Stimulated activated memory B cell treated with anti-CD40 and anti-IgM and Interleukin-4, amounts not matched to agents 10 μg/mL and 1 μg/mL and 100 μg/mL, for 72 hours (primary cell): ENCODE results near the gene CPSF4L.
"Not testable (repeated sequence)": the region's sequence is repeated elsewhere in the genome, so short reads cannot be mapped to it uniquely, and the experiment has no call there.

ENCODE experiments used
- ATAC-seq: fragments of 150-1000 bp; cut with Tn5 transposase; 2 replicates; pipeline ENCODE4 v1.10.0; 2021
- H3K27ac Mint-ChIP-seq: one replicate; pipeline ENCODE4 v1.8.0; 2022; ENCODE audit warnings: mild to moderate bottlenecking, mixed read lengths
- H3K27me3 Mint-ChIP-seq: one replicate; pipeline ENCODE4 v1.8.0; 2022; ENCODE audit warnings: mixed read lengths
- H3K36me3 Mint-ChIP-seq: one replicate; pipeline ENCODE4 v1.8.0; 2022; ENCODE audit warnings: mixed read lengths
- H3K4me1 Mint-ChIP-seq: one replicate; pipeline ENCODE4 v1.8.0; 2022; ENCODE audit warnings: mixed read lengths
- H3K4me3 Mint-ChIP-seq: one replicate; pipeline ENCODE4 v1.8.0; 2022; ENCODE audit warnings: mild to moderate bottlenecking, moderate library complexity, mixed read lengths
- H3K9me3 Mint-ChIP-seq: one replicate; pipeline ENCODE4 v1.8.0; 2022; ENCODE audit warnings: mixed read lengths

The CPSF4L gene

GRCh38 chr17:73265646-73266640, 4.3 kb upstream of the CPSF4L start:
- Mint-ChIP-seq H3K27ac (no peak overlapping the region), H3K4me3 (no peak overlapping the region), H3K36me3 (no peaks in the 10 kb centered on the region), H3K27me3 (peaks cover 27% of the 10 kb centered on the region), H3K4me1 (peaks cover 4% of the 10 kb centered on the region), H3K9me3 (no peaks in the 10 kb centered on the region)
- no peak for ATAC-seq

DNA sequence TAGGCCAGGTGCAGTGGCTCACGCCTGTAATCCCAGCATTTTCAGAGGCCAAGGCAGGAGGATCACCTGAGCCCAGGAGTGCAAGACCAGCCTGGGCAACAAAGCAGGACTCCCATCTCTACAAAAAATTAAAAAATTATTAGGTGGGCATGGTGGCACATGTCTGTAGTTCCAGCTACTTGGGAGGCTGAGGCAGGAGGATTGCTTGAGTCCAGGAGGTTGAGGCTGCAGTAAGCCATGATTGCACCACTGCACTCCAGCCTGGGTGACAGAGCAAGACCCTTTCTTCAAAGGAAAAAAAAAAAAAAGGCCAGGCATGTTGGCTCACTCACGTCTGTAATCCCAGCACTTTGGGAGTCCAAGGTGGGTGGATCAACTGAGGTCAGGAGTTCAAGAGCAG, 2.8 kb upstream of the CPSF4L start:
- not testable (repeated sequence) for H3K4me1 Mint-ChIP-seq, H3K9me3 Mint-ChIP-seq, H3K27ac Mint-ChIP-seq, ATAC-seq, H3K4me3 Mint-ChIP-seq, H3K36me3 Mint-ChIP-seq
- peaks cover 30% of the 10 kb centered on the region for H3K27me3 Mint-ChIP-seq

DNA sequence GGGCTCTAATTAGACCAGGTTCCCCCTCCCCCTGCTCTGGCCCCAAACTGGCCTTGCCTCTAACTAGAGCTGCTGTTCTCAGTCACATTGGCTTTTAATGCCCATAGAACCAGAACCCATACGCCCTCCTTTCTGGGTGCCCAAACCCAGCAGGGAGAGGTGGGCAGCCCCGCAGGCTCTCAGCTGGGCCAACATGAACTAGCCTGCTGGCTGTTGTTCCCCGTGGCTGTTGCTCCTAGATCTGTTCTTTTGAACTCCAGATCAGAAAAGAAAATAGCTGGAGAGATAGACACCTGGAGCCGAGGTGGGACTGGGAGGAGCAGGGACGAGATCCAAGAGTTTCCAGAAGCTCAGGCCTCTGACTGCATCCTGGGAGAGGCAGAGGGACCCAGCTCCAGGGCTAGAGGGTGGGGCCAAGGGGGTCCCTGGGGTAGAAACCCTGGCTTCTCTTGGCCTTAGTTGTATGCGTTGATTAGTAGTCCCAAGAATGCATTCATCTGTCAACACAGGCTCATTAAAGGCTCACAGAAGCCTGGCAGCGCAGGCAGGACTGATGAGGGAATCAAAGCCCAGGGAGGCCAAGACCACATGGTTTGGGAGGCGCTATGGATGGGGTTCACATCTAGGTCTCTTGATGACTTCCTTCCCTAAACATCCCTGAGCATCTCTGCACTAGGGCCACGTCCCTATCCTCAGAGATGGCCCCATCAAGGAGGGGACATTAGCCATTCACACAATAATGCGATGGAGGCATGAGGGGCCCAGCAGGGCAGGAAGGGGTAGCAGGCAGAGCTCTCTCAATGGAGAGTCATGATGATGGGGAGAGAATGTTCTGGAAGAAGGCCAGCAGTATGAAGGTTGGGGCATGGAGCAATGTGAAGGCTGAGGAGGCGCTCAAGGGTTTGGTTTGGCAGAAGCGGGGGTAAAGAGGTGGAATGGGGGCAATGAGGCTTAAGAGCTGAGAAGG, 1.3 kb upstream of the CPSF4L start:
- Mint-ChIP-seq H3K4me1 (no peaks in the 10 kb centered on the region), H3K36me3 (no peaks in the 10 kb centered on the region), H3K27me3 (peaks cover 39% of the 10 kb centered on the region), H3K27ac (no peak overlapping the region), H3K4me3 (no peak overlapping the region), H3K9me3 (no peaks in the 10 kb centered on the region)
- no peak for ATAC-seq

DNA sequence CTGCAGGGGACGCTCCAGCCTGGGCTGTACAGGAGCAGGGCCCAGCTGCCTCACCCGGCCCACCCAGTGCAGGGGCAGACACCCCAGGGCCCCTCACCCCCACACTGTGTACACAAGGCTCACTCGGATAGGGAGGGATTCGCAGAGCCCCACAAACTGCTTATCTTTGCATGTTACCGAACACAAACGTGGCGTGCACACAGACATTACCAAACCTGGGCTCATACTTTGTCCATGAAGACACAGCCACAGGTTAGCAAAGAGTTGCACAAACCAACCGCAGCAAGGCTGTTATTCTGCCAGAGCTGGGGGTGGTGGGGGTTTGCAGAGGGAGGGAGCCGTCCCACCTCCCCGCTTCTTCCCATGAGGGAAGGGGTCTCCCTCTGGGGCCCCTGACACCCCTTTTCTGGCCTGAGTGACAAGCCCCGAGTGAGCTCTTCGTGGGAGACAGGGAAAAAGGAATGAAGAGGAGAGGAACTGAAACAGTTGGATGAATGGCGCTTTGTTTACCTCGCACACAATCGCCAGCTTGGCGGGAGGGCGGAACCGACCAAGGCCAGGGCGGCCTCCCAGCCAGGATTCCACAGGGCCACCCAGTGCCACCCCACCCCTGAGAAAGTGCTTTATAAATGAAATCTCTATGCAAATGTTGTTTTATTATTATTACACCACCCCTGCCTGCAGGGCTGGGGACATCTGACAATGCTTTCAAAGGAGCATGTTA, 434 bp upstream of the CPSF4L start:
- Mint-ChIP-seq H3K36me3 (no peaks in the 10 kb centered on the region), H3K27me3 (peaks cover 39% of the 10 kb centered on the region), H3K4me3 (no peak overlapping the region), H3K27ac (no peak overlapping the region), H3K9me3 (no peaks in the 10 kb centered on the region), H3K4me1 (no peaks in the 10 kb centered on the region)
- ATAC-seq: peak; percentile 42

DNA sequence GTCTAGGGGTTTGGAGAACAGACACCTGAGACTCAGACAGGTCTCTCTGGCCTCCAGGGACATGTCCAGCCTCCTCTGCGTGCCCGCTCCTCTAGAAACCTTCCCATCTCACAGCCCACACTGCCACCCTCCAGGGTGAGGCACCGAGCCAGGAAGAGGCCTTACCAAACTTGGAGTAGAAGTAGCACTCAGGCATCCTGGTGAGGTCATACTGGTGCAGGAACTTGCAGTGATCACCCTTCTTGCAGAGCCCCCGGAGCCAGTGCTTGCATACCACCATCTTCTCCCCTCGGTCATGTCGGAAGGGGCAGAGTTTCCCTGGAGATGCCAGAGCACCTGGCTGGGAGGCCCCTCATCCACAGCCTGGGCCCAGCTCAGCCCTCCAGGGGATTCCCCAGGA, 4.2 kb downstream of the CPSF4L start:
- Mint-ChIP-seq H3K4me3 (no peak overlapping the region), H3K4me1 (peaks cover 5% of the 10 kb centered on the region), H3K36me3 (no peaks in the 10 kb centered on the region), H3K9me3 (no peaks in the 10 kb centered on the region), H3K27me3 (peaks cover 27% of the 10 kb centered on the region), H3K27ac (no peak overlapping the region)
- ATAC-seq: no peak

GRCh38 chr17:73256220-73256619, 5.5 kb downstream of the CPSF4L start:
- H3K9me3 Mint-ChIP-seq: no peaks in the 10 kb centered on the region
- H3K36me3 Mint-ChIP-seq: no peaks in the 10 kb centered on the region
- no peak overlapping the region for H3K4me3 Mint-ChIP-seq
- H3K27ac Mint-ChIP-seq: no peak overlapping the region
- ATAC-seq: no peak
- peaks cover 5% of the 10 kb centered on the region for H3K4me1 Mint-ChIP-seq
- peaks cover 15% of the 10 kb centered on the region for H3K27me3 Mint-ChIP-seq

DNA sequence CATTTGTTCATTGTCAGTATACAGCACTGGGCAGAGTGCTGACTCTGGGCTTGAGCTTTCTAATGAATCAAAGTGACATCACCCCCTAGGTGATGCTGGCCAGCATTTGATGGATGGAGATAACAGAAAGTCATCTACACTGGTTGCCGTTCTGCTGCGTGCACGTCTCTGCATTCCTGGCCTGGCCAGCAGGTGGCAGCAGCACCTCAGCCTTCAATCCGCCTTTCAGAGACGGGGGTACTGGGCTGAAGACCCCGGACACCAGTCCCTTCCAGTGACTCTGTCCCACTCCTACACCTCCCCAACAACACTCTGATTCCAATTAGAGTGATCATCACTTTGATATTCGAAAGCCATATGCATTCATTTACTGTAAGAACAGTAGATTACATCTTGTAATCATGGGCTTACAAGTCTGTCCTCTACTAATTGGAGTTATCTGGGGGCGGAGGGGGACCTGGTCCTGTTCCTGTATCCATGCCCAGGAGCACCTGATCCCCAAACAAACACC, 6.0 kb downstream of the CPSF4L start:
- Mint-ChIP-seq H3K4me3 (no peak overlapping the region), H3K27me3 (peaks cover 10% of the 10 kb centered on the region), H3K27ac (no peak overlapping the region), H3K36me3 (no peaks in the 10 kb centered on the region), H3K9me3 (no peaks in the 10 kb centered on the region), H3K4me1 (peaks cover 5% of the 10 kb centered on the region)
- peak; percentile 77 for ATAC-seq

DNA sequence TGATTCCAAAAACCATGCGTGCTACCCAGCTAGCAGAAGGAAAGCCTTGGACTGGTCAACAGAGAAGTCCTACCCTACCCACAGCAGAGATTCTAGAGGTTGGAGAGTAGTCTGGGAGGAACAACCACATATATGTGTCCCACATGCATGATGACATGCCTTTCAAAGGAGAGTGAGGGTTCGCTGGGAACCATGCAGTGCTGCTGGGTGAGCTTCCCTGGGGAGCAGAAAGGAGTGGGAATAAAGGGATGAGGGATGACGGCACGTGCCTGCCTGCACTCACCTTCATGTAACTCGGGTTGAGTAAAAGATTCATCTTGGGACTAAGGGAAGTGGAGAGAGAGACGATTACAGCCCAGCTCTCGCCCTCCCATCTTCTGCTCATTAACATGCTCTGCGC, 9.8 kb downstream of the CPSF4L start:
- H3K36me3 Mint-ChIP-seq: peaks cover 7% of the 10 kb centered on the region
- no peak overlapping the region for H3K27ac Mint-ChIP-seq
- ATAC-seq: no peak
- H3K4me1 Mint-ChIP-seq: peaks cover 5% of the 10 kb centered on the region
- H3K27me3 Mint-ChIP-seq: no peaks in the 10 kb centered on the region
- H3K9me3 Mint-ChIP-seq: no peaks in the 10 kb centered on the region
- H3K4me3 Mint-ChIP-seq: no peak overlapping the region

DNA sequence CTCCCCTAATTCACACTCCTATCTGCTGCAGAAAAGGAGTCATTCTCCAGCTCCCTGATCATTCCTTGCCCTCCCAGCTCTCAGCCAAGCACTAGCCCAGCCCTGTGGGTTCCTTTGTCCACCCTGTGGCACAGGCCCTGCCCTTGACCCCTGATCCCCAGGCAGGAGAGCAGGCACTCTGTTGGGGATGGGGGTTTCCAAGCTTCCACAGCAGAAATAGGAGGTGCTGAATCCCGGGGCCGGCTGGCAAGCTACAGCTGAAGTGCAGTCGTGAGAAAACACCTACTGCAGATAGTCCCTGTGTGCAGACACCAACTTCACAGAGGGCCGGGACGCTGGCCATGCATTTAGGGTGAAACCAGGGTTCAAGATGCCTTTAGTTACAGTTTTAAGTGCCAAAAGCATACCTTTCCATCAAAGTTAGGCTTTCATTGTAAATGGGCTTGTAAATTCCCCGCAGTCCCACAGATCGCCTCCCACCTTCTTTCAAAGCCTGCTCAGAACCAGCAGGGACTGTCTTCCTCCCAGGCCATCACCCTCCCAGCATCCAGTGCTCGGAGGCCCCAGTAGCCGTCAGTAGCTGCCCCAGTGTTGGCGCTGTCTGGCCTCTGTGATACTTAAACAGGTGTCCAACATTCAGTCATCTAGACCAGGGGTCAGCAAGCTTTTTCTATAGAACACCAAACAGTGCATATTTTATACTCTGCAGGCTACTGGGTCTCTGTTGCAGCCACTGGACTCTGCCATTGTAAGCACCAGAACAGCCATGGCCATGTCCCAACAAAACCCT, 10.6 kb downstream of the CPSF4L start:
- Mint-ChIP-seq H3K4me1 (peaks cover 5% of the 10 kb centered on the region), H3K27ac (no peak overlapping the region), H3K27me3 (no peaks in the 10 kb centered on the region), H3K4me3 (no peak overlapping the region), H3K9me3 (no peaks in the 10 kb centered on the region), H3K36me3 (peaks cover 7% of the 10 kb centered on the region)
- ATAC-seq: no peak

GRCh38 chr17:73249700-73250099, 12.0 kb downstream of the CPSF4L start:
- Mint-ChIP-seq H3K4me1 (no peaks in the 10 kb centered on the region), H3K9me3 (no peaks in the 10 kb centered on the region), H3K4me3 (no peak overlapping the region), H3K36me3 (peaks cover 11% of the 10 kb centered on the region), H3K27me3 (no peaks in the 10 kb centered on the region), H3K27ac (no peak overlapping the region)
- ATAC-seq: no peak

GRCh38 chr17:73248532-73248931, 13.1 kb downstream of the CPSF4L start:
- no peak for ATAC-seq
- Mint-ChIP-seq H3K36me3 (peaks cover 15% of the 10 kb centered on the region), H3K27ac (no peak overlapping the region), H3K4me1 (no peaks in the 10 kb centered on the region), H3K27me3 (no peaks in the 10 kb centered on the region), H3K4me3 (no peak overlapping the region), H3K9me3 (no peaks in the 10 kb centered on the region)

- Mint-ChIP-seq H3K4me1 (no peaks in the 10 kb centered on the region), H3K27ac (no peak overlapping the region), H3K36me3 (peaks cover 20% of the 10 kb centered on the region), H3K9me3 (no peaks in the 10 kb centered on the region), H3K27me3 (no peaks in the 10 kb centered on the region), H3K4me3 (no peak overlapping the region)
- no peak for ATAC-seq
These were observed 14.0 kb downstream of the CPSF4L start for GRCh38 chr17:73247726-73248125.

DNA sequence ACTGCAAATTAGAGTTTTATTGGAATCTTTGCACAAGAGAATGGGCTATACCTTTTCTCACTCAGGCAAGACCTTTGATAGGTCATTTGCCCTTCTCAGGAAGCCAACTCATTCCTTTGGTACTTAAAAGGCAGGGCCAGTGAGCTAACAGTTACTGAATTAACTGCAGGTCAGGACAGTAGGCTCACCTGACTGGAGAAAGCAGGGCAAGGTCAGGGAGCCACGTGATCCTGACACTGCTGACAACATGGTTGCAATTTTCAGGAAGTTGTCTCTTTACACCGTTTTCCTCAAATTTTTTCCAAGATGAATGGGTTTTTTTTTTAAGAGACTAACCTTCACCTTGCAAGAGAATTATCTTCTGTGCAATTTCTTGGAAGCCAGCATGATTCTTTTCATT, 21.1 kb downstream of the CPSF4L start:
- H3K27me3 Mint-ChIP-seq: no peaks in the 10 kb centered on the region

GRCh38 chr17:73237714-73238113, 24.0 kb downstream of the CPSF4L start:
- Mint-ChIP-seq H3K9me3 (no peaks in the 10 kb centered on the region), H3K36me3 (peaks cover 32% of the 10 kb centered on the region), H3K27ac (no peak overlapping the region), H3K4me3 (peak overlapping the region; percentile 2), H3K27me3 (no peaks in the 10 kb centered on the region), H3K4me1 (peaks cover 48% of the 10 kb centered on the region)
- ATAC-seq: no peak

More for the DNA sequence above, 21.1 kb downstream of the CPSF4L start:
- Mint-ChIP-seq H3K4me1 (peaks cover 33% of the 10 kb centered on the region), H3K4me3 (no peak overlapping the region), H3K9me3 (no peaks in the 10 kb centered on the region), H3K36me3 (peaks cover 42% of the 10 kb centered on the region), H3K27ac (no peak overlapping the region)
- ATAC-seq: no peak
